H9 (cell line): ENCODE data around the gene ZNF714. TPM values are rescaled to one million over a fixed set of nuclear protein-coding genes. Genes with fewer than 3 reads are reported as not detected.

Experiments used
- DNase-seq: peaks from one replicate; pipeline ENCODE4 v3.0.0-alpha.2; 2017
- H2AFZ ChIP-seq: one replicate; pipeline ENCODE4 v1.6.1; 2013; ENCODE audit warnings: mild to moderate bottlenecking, low read length, control low read depth, moderate library complexity
- H2AK5ac ChIP-seq: 2 replicates; pipeline ENCODE4 v1.6.1; 2013; ENCODE audit warnings: low read length, control low read depth, mixed read lengths; ENCODE audit not compliant: insufficient read length
- H2BK120ac ChIP-seq: one replicate; pipeline ENCODE4 v1.6.1; 2013; ENCODE audit warnings: low read depth, mild to moderate bottlenecking, low read length, control low read depth, inconsistent platforms; ENCODE audit not compliant: poor library complexity, severe bottlenecking
- H2BK12ac ChIP-seq: 2 replicates; pipeline ENCODE4 v1.6.1; 2013; ENCODE audit warnings: low read length, control low read depth, mixed read lengths, low read depth; ENCODE audit not compliant: insufficient read length
- H2BK15ac ChIP-seq: 2 replicates; pipeline ENCODE4 v1.6.1; 2013; ENCODE audit warnings: low read depth, low read length, control low read depth
- H2BK20ac ChIP-seq: one replicate; pipeline ENCODE4 v1.6.1; 2013; ENCODE audit warnings: low read depth, mild to moderate bottlenecking, low read length, control low read depth, inconsistent platforms; ENCODE audit not compliant: poor library complexity, severe bottlenecking
- H2BK5ac ChIP-seq: 2 replicates; pipeline ENCODE4 v1.6.1; 2013; ENCODE audit warnings: low read length, control low read depth, mixed read lengths; ENCODE audit not compliant: insufficient read length
- H3K14ac ChIP-seq: 2 replicates; pipeline ENCODE4 v1.6.1; 2013; ENCODE audit warnings: low read length, control low read depth; ENCODE audit not compliant: insufficient read depth
- H3K18ac ChIP-seq: 2 replicates; pipeline ENCODE4 v1.6.1; 2013; ENCODE audit warnings: low read depth, mild to moderate bottlenecking, mixed read lengths, low read length, control low read depth; ENCODE audit not compliant: insufficient read length
- H3K23ac ChIP-seq: 2 replicates; pipeline ENCODE4 v1.6.1; 2013; ENCODE audit warnings: low read length, control low read depth, mixed read lengths, low read depth; ENCODE audit not compliant: insufficient read length
- H3K23me2 ChIP-seq: 2 replicates; pipeline ENCODE4 v1.6.1; 2013; ENCODE audit warnings: low read depth, mild to moderate bottlenecking, mixed read lengths, low read length, control low read depth; ENCODE audit not compliant: insufficient read length, poor library complexity, severe bottlenecking
- H3K27ac ChIP-seq: 2 replicates; pipeline ENCODE4 v1.5.1; 2013; ENCODE audit warnings: low read length, control low read depth, mixed read lengths, low read depth; ENCODE audit not compliant: insufficient read length
- H3K27me3 ChIP-seq: 2 replicates; pipeline ENCODE4 v1.6.1; 2013; ENCODE audit warnings: low read length, control low read depth, inconsistent platforms; ENCODE audit not compliant: insufficient read depth
- H3K4ac ChIP-seq: 2 replicates; pipeline ENCODE4 v1.6.1; 2013; ENCODE audit warnings: low read depth, mild to moderate bottlenecking, control low read depth, inconsistent platforms, low read length, moderate library complexity
- H3K4me1 ChIP-seq: 2 replicates; pipeline ENCODE4 v1.6.1; 2013; ENCODE audit warnings: low read length, control low read depth, inconsistent platforms; ENCODE audit not compliant: insufficient read depth
- H3K4me2 ChIP-seq: 2 replicates; pipeline ENCODE4 v1.6.1; 2013; ENCODE audit warnings: low read length, control low read depth, mixed read lengths; ENCODE audit not compliant: insufficient read length, insufficient read depth
- H3K56ac ChIP-seq: 2 replicates; pipeline ENCODE4 v1.6.1; 2013; ENCODE audit warnings: low read depth, mild to moderate bottlenecking, mixed read lengths, low read length, control low read depth; ENCODE audit not compliant: insufficient read length
- H3K79me1 ChIP-seq: 2 replicates; pipeline ENCODE4 v1.6.1; 2013; ENCODE audit warnings: low read depth, mild to moderate bottlenecking, moderate library complexity, low read length, control low read depth, inconsistent platforms; ENCODE audit not compliant: insufficient read depth, poor library complexity, severe bottlenecking
- H3K79me2 ChIP-seq: 2 replicates; pipeline ENCODE4 v1.6.1; 2013; ENCODE audit warnings: low read length, control low read depth, inconsistent platforms; ENCODE audit not compliant: insufficient read depth
- H3K9ac ChIP-seq: 2 replicates; pipeline ENCODE4 v1.6.1; 2013; ENCODE audit warnings: low read length, control low read depth, mixed read lengths; ENCODE audit not compliant: insufficient read length; ENCODE audit errors: extremely low read depth
- H3K9me3 ChIP-seq: one replicate; pipeline ENCODE4 v1.6.1; 2013; ENCODE audit warnings: low read depth, low read length, inconsistent platforms; ENCODE audit not compliant: control insufficient read depth
- H3T11ph ChIP-seq: one replicate; pipeline ENCODE4 v1.6.1; 2013; ENCODE audit warnings: mild to moderate bottlenecking, low read length, control low read depth, inconsistent platforms
- H4K20me1 ChIP-seq: one replicate; pipeline ENCODE4 v1.6.1; 2013; ENCODE audit not compliant: control insufficient read depth, insufficient read length, insufficient read depth
- H4K5ac ChIP-seq: 2 replicates; pipeline ENCODE4 v1.6.1; 2013; ENCODE audit warnings: low read depth, mild to moderate bottlenecking, mixed read lengths, low read length, control low read depth; ENCODE audit not compliant: insufficient read length
- H4K8ac ChIP-seq: replicated peaks from 2 replicates; pipeline ENCODE4 v1.6.1; 2013; ENCODE audit warnings: low read length, control low read depth, mixed read lengths, low read depth; ENCODE audit not compliant: insufficient read length
- H4K91ac ChIP-seq: 2 replicates; pipeline ENCODE4 v1.6.1; 2013; ENCODE audit warnings: low read depth, mild to moderate bottlenecking, moderate library complexity, mixed read lengths, low read length, control low read depth; ENCODE audit not compliant: insufficient read length
- H3K27ac Mint-ChIP-seq, 3 experiments: 2 replicates in 2 of 3; 3 replicates in 1 of 3; pipeline ENCODE4 v1.8.0; 2020 to 2021; ENCODE audit warnings: mixed read lengths in 3 of 3, mild to moderate bottlenecking in 1 of 3, moderate library complexity in 1 of 3
- H3K27me3 Mint-ChIP-seq: 2 replicates; pipeline ENCODE4 v1.8.0; 2021; ENCODE audit warnings: low read depth, mild to moderate bottlenecking, moderate library complexity, mixed read lengths
- H3K36me3 Mint-ChIP-seq, 3 experiments: 2 replicates in 2 of 3; 3 replicates in 1 of 3; pipeline ENCODE4 v1.8.0; 2020 to 2021; ENCODE audit warnings: low read depth in 3 of 3, mixed read lengths in 3 of 3; ENCODE audit not compliant: insufficient read depth in 1 of 3
- H3K4me1 Mint-ChIP-seq, 2 experiments: 2 replicates each; pipeline ENCODE4 v1.8.0; 2020; ENCODE audit warnings: mixed read lengths in 2 of 2
- H3K4me3 Mint-ChIP-seq, 2 experiments: 2 replicates in 1 of 2; 3 replicates in 1 of 2; pipeline ENCODE4 v1.8.0; 2020 to 2021; ENCODE audit warnings: mild to moderate bottlenecking in 2 of 2, mixed read lengths in 2 of 2, moderate library complexity in 1 of 2
- H3K9me3 Mint-ChIP-seq, 2 experiments: 2 replicates in 1 of 2; 3 replicates in 1 of 2; pipeline ENCODE4 v1.8.0; 2020; ENCODE audit warnings: mild to moderate bottlenecking in 2 of 2, mixed read lengths in 2 of 2, moderate library complexity in 1 of 2
- CTCF ChIP-seq: fragments of 200-600 bp; sonication (generic); conservative IDR thresholded peaks from 3 replicates; pipeline ENCODE4 v1.8.0; 2021; ENCODE audit warnings: antibody characterized with exemption, mild to moderate bottlenecking
- WGBS: extraction: QIAGEN DNeasy Blood & Tissue Kit; methylation state at CpG from one replicate; pipeline ENCODE4 v1.1.7; 2013; ENCODE audit warnings: missing lambda C conversion rate, low lambda C conversion rate, mixed read lengths; ENCODE audit not compliant: insufficient read length; ENCODE audit errors: extremely low coverage; 5-methylcytosine and 5-hydroxymethylcytosine counted together
- total RNA-seq: library from RNA; stranded (reverse); gene quantifications from 2 replicates; pipeline ENCODE4 v1.2.1, GENCODE V29; 2021

The ZNF714 gene
- total RNA-seq, 1 experiment from 2014 or later: 53.9 TPM

GRCh38 chr19:21127001-21127400 lies 45.0 kb downstream of the ZNF714 start:
- H3K27me3 ChIP-seq: no peaks in the 10 kb centered on the region
- WGBS: no CpG with 5 or more reads among the region's 2 CpGs
- no peak overlapping the region for H2BK120ac ChIP-seq
- H2BK12ac ChIP-seq: no peak overlapping the region
- H3K9ac ChIP-seq: no peak overlapping the region
- H3K79me1 ChIP-seq: no peaks in the 10 kb centered on the region
- no peak overlapping the region for H4K91ac ChIP-seq
- H3K4ac ChIP-seq: no peak overlapping the region
- no peak overlapping the region for H4K5ac ChIP-seq
- no peak overlapping the region for H3K23ac ChIP-seq
- no peak overlapping the region for H2AFZ ChIP-seq
- no peaks in the 10 kb centered on the region for H4K20me1 ChIP-seq
- no peaks in the 10 kb centered on the region for H3K4me1 ChIP-seq
- H2AK5ac ChIP-seq: no peak overlapping the region
- H3K9me3 ChIP-seq: no peaks in the 10 kb centered on the region
- Mint-ChIP-seq H3K27ac (no peak overlapping the region; a peak in 1 of 7 replicates), H3K9me3 (peaks cover 0 to 8% of the 10 kb centered on the region in 2 experiments; a peak in 2 of 5 replicates), H3K27me3 (no peaks in the 10 kb centered on the region), H3K4me1 (peaks cover 15 to 16% of the 10 kb centered on the region in 2 experiments), H3K4me3 (no peak overlapping the region), H3K36me3 (peaks cover 6 to 12% (median 7%) of the 10 kb centered on the region in 3 experiments; a peak in 6 of 7 replicates)
- no peak overlapping the region for H3K56ac ChIP-seq
- no peak overlapping the region for H2BK20ac ChIP-seq
- no peak overlapping the region for H3K27ac ChIP-seq
- no peak for DNase-seq
- no peaks in the 10 kb centered on the region for H3K23me2 ChIP-seq
- no peaks in the 10 kb centered on the region for H3K79me2 ChIP-seq
- H3T11ph ChIP-seq: no peak overlapping the region
- H3K18ac ChIP-seq: no peak overlapping the region
- no peak overlapping the region for H3K4me2 ChIP-seq
- no peak overlapping the region for H2BK15ac ChIP-seq
- no peak overlapping the region for H3K14ac ChIP-seq
- TF ChIP-seq CTCF: no peak
- no peak overlapping the region for H2BK5ac ChIP-seq
- H4K8ac ChIP-seq: no peak overlapping the region
